Stimulated activated CD4-positive, alpha-beta T cell treated with anti-CD3 and anti-CD28 coated beads, Interleukin-1b, Interleukin-23, amount 100 ng/mL, for 24 hours (primary cell): ENCODE results near the gene APH1B.

ENCODE experiments used
- DNase-seq, 4 experiments: peaks; one replicate each; pipeline ENCODE4 v3.0.0-alpha.2; 2020; ENCODE audit warnings: low read depth in 4 of 4, low spot score in 1 of 4

Gene APH1B

GRCh38 chr15:63350178-63350621 lies 72.8 kb downstream of the APH1B start:
- no peak for DNase-seq

GRCh38 chr15:63351170-63351569 lies 73.8 kb downstream of the APH1B start:
- no peak for DNase-seq

GRCh38 chr15:63352808-63353207 lies 75.4 kb downstream of the APH1B start:
- no peak for DNase-seq

GRCh38 chr15:63353261-63353660 lies 75.9 kb downstream of the APH1B start:
- no peak for DNase-seq

- DNase-seq, result no peak
These were observed 76.5 kb downstream of the APH1B start for GRCh38 chr15:63353887-63354286.

GRCh38 chr15:63354821-63355650 lies 77.6 kb downstream of the APH1B start:
- DNase-seq, result no peak

GRCh38 chr15:63357061-63357460 lies 79.7 kb downstream of the APH1B start:
- DNase-seq, result no peak

- no peak for DNase-seq
These were observed 80.3 kb downstream of the APH1B start for GRCh38 chr15:63357731-63358130.

- no peak for DNase-seq
These were observed 81.0 kb downstream of the APH1B start for GRCh38 chr15:63358241-63359029.
